BE2C (cell line): ENCODE measurements around the gene EDEM1.
"Not testable (repeated sequence)": the region's sequence is repeated elsewhere in the genome, so short reads cannot be mapped to it uniquely, and the experiment has no call there.

ENCODE experiments used
- DNase-seq: peaks from one replicate; pipeline ENCODE4 v3.0.0-alpha.2; 2020
- H3K27me3 ChIP-seq: fragments of 250-450 bp; sonication (Bioruptor Pico); 2 replicates; pipeline ENCODE4 v1.5.1; 2020; ENCODE audit warnings: mild to moderate bottlenecking
- H3K36me3 ChIP-seq: fragments of 250-450 bp; sonication (Bioruptor Pico); 2 replicates; pipeline ENCODE4 v1.5.1; 2020; ENCODE audit warnings: mild to moderate bottlenecking
- H3K4me1 ChIP-seq: fragments of 250-450 bp; sonication (Bioruptor Pico); 2 replicates; pipeline ENCODE4 v1.5.1; 2020
- H3K4me3 ChIP-seq: 2 replicates; pipeline ENCODE4 v1.5.1; 2011; ENCODE audit warnings: low read depth, low read length
- H3K9me3 ChIP-seq: fragments of 250-450 bp; sonication (Bioruptor Pico); 2 replicates; pipeline ENCODE4 v1.5.1; 2020
- CTCF ChIP-seq: IDR thresholded peaks from 2 replicates; pipeline ENCODE4 v1.5.1; 2012; ENCODE audit warnings: mild to moderate bottlenecking, low read depth, low read length

EDEM1 gene

DNA sequence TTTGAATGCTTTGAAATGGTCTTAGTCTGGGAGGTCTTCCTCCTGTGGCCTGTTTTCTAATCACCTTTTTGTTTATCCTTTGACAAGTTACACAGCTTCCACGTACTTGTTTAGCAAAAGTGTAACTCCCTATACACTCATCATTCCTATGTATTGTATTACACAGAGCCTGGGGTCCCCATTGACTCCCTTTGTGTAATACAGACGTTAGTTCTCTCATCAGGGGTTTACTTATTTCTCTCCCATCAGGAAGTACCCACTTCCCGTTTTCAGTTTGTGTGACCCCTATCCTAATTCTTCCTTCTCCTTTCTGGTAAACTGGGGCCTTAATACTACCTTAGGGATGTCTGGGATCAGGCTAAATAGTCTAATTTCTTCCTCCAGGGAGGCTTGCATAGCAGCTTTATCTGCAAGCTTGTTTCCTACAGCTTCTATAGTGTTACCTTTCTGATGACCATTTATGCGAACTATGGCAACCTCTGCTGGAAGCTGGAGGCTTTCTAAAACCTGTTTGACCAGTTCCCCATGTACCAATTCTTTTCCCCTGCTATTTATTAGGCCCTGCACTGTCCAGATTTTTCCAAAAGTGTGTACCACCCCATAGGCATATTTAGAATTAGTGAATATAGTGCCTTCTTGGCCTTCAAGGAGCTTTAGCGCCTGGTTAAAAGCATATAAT lies 43.1 kb upstream of the EDEM1 start:
- Histone ChIP-seq H3K27me3 (no peaks in the 10 kb centered on the region), H3K4me1 (no peaks in the 10 kb centered on the region), H3K4me3 (no peak overlapping the region), H3K36me3 (no peaks in the 10 kb centered on the region), H3K9me3 (no peaks in the 10 kb centered on the region)
- no peak for TF ChIP-seq CTCF
- no peak for DNase-seq

GRCh38 chr3:5145120-5145519 lies 42.4 kb upstream of the EDEM1 start:
- no peak for TF ChIP-seq CTCF
- no peaks in the 10 kb centered on the region for H3K27me3 ChIP-seq
- no peaks in the 10 kb centered on the region for H3K36me3 ChIP-seq
- H3K4me3 ChIP-seq: no peak overlapping the region
- no peak for DNase-seq
- no peaks in the 10 kb centered on the region for H3K9me3 ChIP-seq
- H3K4me1 ChIP-seq: no peaks in the 10 kb centered on the region

GRCh38 chr3:5147152-5147551 lies 40.4 kb upstream of the EDEM1 start:
- H3K4me1 ChIP-seq, H3K27me3 ChIP-seq, DNase-seq, H3K36me3 ChIP-seq, H3K4me3 ChIP-seq, H3K9me3 ChIP-seq: not testable (repeated sequence)

DNA sequence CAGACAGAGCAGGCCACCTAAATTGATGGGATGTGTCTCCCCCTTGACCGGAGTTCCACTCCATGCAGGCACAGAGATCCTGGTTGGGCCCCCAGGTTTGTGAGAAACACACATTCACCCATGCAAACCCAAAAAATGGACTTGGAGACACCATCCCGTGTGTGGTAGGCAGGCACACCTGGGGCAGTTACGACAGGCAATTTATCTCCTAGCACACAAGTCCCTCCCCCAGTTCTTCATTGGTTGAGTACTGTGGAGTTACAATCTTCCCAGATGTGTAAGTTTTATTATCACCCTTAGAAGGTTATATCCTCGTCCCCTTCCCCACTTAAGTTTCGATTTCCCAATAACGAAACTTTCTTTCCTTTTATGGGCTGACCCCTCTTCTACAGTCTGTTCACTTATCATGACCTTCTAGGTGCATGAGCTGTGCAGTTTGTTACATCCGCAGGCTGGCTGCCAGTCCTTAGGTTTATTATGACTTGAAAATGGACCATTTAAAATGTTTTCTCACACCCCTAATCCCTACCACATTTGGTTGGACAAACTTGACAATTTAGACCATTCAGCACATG lies 38.1 kb upstream of the EDEM1 start:
- no peak for DNase-seq
- TF ChIP-seq CTCF: no peak

GRCh38 chr3:5151586-5151985 lies 35.9 kb upstream of the EDEM1 start:
- no peak for DNase-seq
- no peak for TF ChIP-seq CTCF
- Histone ChIP-seq H3K9me3 (no peaks in the 10 kb centered on the region), H3K27me3 (no peaks in the 10 kb centered on the region), H3K4me1 (no peaks in the 10 kb centered on the region), H3K4me3 (no peak overlapping the region), H3K36me3 (no peaks in the 10 kb centered on the region)

More for the DNA sequence above, 38.1 kb upstream of the EDEM1 start:
- H3K36me3 ChIP-seq: no peaks in the 10 kb centered on the region
- H3K4me3 ChIP-seq: no peak overlapping the region
- no peaks in the 10 kb centered on the region for H3K4me1 ChIP-seq
- no peaks in the 10 kb centered on the region for H3K27me3 ChIP-seq
- no peaks in the 10 kb centered on the region for H3K9me3 ChIP-seq

DNA sequence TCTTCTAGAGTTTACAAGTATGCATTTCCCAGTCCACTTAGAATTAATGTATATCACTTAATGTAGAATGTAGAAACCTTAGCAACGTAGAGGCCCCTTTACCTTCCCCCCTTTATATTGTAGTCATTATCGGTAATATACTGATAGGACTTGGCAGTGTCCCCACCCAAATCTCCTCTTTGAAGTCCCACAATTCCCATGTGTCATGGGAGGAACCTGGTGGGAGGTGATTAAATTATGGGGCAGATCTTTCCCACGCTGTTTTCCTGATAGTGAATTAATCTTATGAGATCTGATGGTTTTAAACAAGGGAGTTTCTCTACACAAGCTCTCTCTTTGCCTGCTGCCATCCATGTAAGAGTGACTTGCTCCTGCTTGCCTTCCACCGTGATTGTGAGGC lies 34.4 kb upstream of the EDEM1 start:
- Histone ChIP-seq H3K27me3 (no peaks in the 10 kb centered on the region), H3K9me3 (no peaks in the 10 kb centered on the region), H3K36me3 (no peaks in the 10 kb centered on the region), H3K4me1 (no peaks in the 10 kb centered on the region), H3K4me3 (no peak overlapping the region)
- DNase-seq: no peak
- no peak for TF ChIP-seq CTCF
